RWPE1 (cell line): ENCODE measurements around the gene KIF16B.

Source experiments
- CTCF ChIA-PET: fragments of 350-600 bp; sonication (Branson Sonifier 250); formaldehyde crosslinking; extraction: SDS; loops from one replicate; lab custom pipeline; 2021; lab: Yijun Ruan, JAX
- POLR2A ChIA-PET: fragments of 400-600 bp; formaldehyde crosslinking; extraction: SDS; loops from one replicate; lab custom pipeline; 2020; ENCODE audit warnings: antibody characterized with exemption; ENCODE audit not compliant: low non-redundant PET; lab: Yijun Ruan, JAX
- DNase-seq: peaks from one replicate; pipeline ENCODE4 v3.0.0; 2012; ENCODE audit warnings: low spot score
- H3K27ac ChIP-seq: fragments of 450-650 bp; 2 replicates; pipeline ENCODE4 v1.5.1; 2017
- CTCF ChIP-seq: fragments of 450-650 bp; conservative IDR thresholded peaks from 2 replicates; pipeline ENCODE4 v1.5.1; 2017; ENCODE audit warnings: low read depth, mild to moderate bottlenecking

Gene KIF16B

GRCh38 chr20:16418616-16419015, 154.6 kb downstream of the KIF16B start:
- DNase-seq: no peak
- ChIA-PET CTCF (no interaction called here), POLR2A (no interaction called here)
- H3K27ac ChIP-seq: no peak overlapping the region
- no peak for TF ChIP-seq CTCF

GRCh38 chr20:16417001-16417400, 156.2 kb downstream of the KIF16B start:
- H3K27ac ChIP-seq: no peak overlapping the region
- TF ChIP-seq CTCF: no peak
- CTCF ChIA-PET: no interaction called here

GRCh38 chr20:16415071-16416053, 157.9 kb downstream of the KIF16B start:
- TF ChIP-seq CTCF: no peak
- ChIA-PET POLR2A (no interaction called here), CTCF (interaction anchor here (0.6 kb wide), 2 partner anchors 94 to 1722 kb away, joined by 3 read pairs; no protein-coding TSS in a partner anchor)
- no peak for DNase-seq
- H3K27ac ChIP-seq: no peak overlapping the region

More at GRCh38 chr20:16417001-16417400, 156.2 kb downstream of the KIF16B start:
- POLR2A ChIA-PET: no interaction called here
- no peak for DNase-seq

- ChIA-PET POLR2A (no interaction called here), CTCF (no interaction called here)
- no peak for DNase-seq
- TF ChIP-seq CTCF: no peak
- no peak overlapping the region for H3K27ac ChIP-seq
Observed at GRCh38 chr20:16412906-16413305, 160.3 kb downstream of the KIF16B start.

GRCh38 chr20:16411361-16411760, 161.9 kb downstream of the KIF16B start:
- ChIA-PET POLR2A (no interaction called here), CTCF (no interaction called here)
- no peak overlapping the region for H3K27ac ChIP-seq
- no peak for TF ChIP-seq CTCF
- DNase-seq: no peak

- ChIA-PET POLR2A (no interaction called here), CTCF (no interaction called here)
- TF ChIP-seq CTCF: no peak
- H3K27ac ChIP-seq: no peak overlapping the region
- no peak for DNase-seq
Observed at GRCh38 chr20:16410626-16411025, 162.6 kb downstream of the KIF16B start.
